GM12891 (cell line): Measurements from ENCODE around the gene ATE1.

Source experiments
- DNase-seq: peaks from one replicate; pipeline ENCODE4 v3.0.0; 2011; ENCODE audit warnings: low spot score; ENCODE audit not compliant: insufficient read length
- FAIRE-seq: peaks from 2 replicates; lab custom pipeline; 2011; peaks lifted over from hg19 to GRCh38; lab: Jason Lieb, UNC
- PAX5 ChIP-seq: IDR thresholded peaks from 2 replicates; pipeline ENCODE4 v1.6.1; 2011; ENCODE audit warnings: low read length, moderate library complexity, mild to moderate bottlenecking; ENCODE audit not compliant: insufficient read depth, severe bottlenecking
- POLR2A ChIP-seq: IDR thresholded peaks from 2 replicates; pipeline ENCODE4 v1.6.1; 2011; ENCODE audit warnings: low read depth, low read length, control low read depth
- POLR2AphosphoS5 ChIP-seq: IDR thresholded peaks from 2 replicates; pipeline ENCODE4 v1.6.1; 2011; ENCODE audit warnings: low read depth, low read length, control low read depth
- POU2F2 ChIP-seq: IDR thresholded peaks from 2 replicates; pipeline ENCODE4 v1.6.1; 2011; ENCODE audit warnings: low read depth, mild to moderate bottlenecking, control low read depth, low read length, moderate library complexity
- SPI1 ChIP-seq: IDR thresholded peaks from 2 replicates; pipeline ENCODE4 v1.6.1; 2011; ENCODE audit warnings: low read depth, low read length, control low read depth
- TAF1 ChIP-seq: IDR thresholded peaks from 2 replicates; pipeline ENCODE4 v1.6.1; 2011; ENCODE audit warnings: low read depth, low read length, control low read depth

Gene ATE1

DNA sequence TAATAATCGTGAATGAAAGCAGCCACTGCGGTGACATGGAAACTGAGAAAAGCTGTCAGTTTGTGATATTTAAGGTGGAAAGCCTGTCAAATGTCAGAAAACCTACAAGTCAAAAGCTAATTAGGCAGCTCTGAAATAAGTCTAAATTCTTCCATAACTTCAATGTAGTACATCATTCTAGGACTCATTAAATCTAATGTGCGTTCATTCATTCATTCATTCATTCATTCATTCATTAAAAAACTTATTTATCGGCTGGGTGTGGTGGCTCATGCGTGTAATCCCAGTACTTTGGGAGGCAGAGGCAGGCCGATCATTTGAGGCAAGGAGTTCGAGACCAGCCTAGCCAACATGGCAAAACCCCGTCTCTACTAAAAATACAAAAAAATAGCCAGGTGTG lies 79.7 kb downstream of the ATE1 start:
- DNase-seq (no peak), FAIRE-seq (no peak)
- no peak for TF ChIP-seq PAX5

GRCh38 chr10:121846555-121846954 lies 81.3 kb downstream of the ATE1 start:
- FAIRE-seq: no peak
- TF ChIP-seq TAF1: no peak
- no peak for TF ChIP-seq SPI1
- TF ChIP-seq POU2F2: no peak
- TF ChIP-seq PAX5: no peak
- no peak for TF ChIP-seq POLR2AphosphoS5
- no peak for TF ChIP-seq POLR2A
- DNase-seq: no peak

GRCh38 chr10:121845044-121845784 lies 82.6 kb downstream of the ATE1 start:
- TF ChIP-seq SPI1 (no peak), POLR2AphosphoS5 (no peak), PAX5 (no peak), POLR2A (no peak), POU2F2 (no peak), TAF1 (no peak)
- FAIRE-seq: no peak
- no peak for DNase-seq

- no peak for TF ChIP-seq TAF1
- no peak for TF ChIP-seq POLR2AphosphoS5
- no peak for TF ChIP-seq POU2F2
- no peak for TF ChIP-seq PAX5
- TF ChIP-seq SPI1: no peak
- TF ChIP-seq POLR2A: no peak
- no peak for FAIRE-seq
Observed at GRCh38 chr10:121844537-121844936, 83.3 kb downstream of the ATE1 start.

GRCh38 chr10:121843379-121843778 lies 84.5 kb downstream of the ATE1 start:
- no peak for FAIRE-seq
- DNase-seq: no peak
- TF ChIP-seq POLR2A (no peak), PAX5 (no peak), TAF1 (no peak), POU2F2 (no peak), SPI1 (no peak), POLR2AphosphoS5 (no peak)

More at GRCh38 chr10:121844537-121844936, 83.3 kb downstream of the ATE1 start:
- DNase-seq: no peak

DNA sequence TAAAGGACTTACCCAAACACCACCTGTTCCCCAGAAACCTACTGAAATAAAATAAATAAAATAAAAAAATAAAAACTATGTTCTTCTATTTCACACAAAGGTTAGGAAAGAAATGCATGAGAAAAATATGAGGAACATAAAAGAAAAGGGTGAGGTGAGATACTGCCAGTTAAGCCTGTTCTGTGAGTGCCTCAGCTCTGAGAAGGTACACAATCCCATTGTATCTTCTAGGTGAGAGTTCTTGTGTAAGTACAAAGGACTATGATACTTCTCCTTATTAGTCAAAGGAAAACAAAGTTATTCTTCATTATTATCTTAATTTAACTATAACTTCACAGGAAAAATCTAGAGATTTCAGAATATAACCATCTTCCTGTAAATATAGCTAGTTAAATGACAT lies 86.0 kb downstream of the ATE1 start:
- no peak for DNase-seq
- no peak for FAIRE-seq
- TF ChIP-seq POLR2AphosphoS5 (no peak), POLR2A (no peak), POU2F2 (no peak), PAX5 (no peak)

- TF ChIP-seq POLR2AphosphoS5 (no peak), SPI1 (no peak), POLR2A (no peak), PAX5 (no peak), TAF1 (no peak), POU2F2 (no peak)
- FAIRE-seq (no peak), DNase-seq (no peak)
Observed at GRCh38 chr10:121838931-121839330, 88.9 kb downstream of the ATE1 start.

GRCh38 chr10:121838149-121838548 lies 89.7 kb downstream of the ATE1 start:
- TF ChIP-seq PAX5: no peak
- TF ChIP-seq POLR2AphosphoS5: no peak
- no peak for TF ChIP-seq SPI1
- TF ChIP-seq TAF1: no peak
- no peak for TF ChIP-seq POLR2A
- TF ChIP-seq POU2F2: no peak
- FAIRE-seq (no peak), DNase-seq (no peak)

GRCh38 chr10:121836171-121836570 lies 91.7 kb downstream of the ATE1 start:
- FAIRE-seq (no peak), DNase-seq (no peak)
- TF ChIP-seq POLR2AphosphoS5 (no peak), TAF1 (no peak), PAX5 (no peak), POU2F2 (no peak), POLR2A (no peak), SPI1 (no peak)

DNA sequence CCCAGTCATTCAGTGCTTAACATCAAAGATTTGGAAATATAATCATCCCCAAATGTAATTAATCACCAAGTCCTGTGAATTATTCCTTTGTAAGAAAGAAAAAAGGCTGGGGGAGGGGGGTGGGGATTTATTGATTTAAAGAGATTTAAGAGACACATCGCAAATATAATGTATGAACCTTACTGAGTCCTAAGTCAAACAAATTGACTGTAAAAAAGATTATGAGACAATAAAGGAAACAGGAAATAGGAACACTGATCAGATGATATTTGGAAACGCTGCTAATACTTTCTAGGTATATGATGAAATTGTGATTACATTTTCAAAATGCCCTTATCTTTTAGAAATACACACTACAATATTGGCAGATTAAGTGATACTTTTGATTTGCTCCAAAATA lies 92.5 kb downstream of the ATE1 start:
- TF ChIP-seq POLR2AphosphoS5 (no peak), SPI1 (no peak), TAF1 (no peak), PAX5 (no peak)
- DNase-seq (no peak), FAIRE-seq (no peak)
